ENCODE results near the gene ZBTB20.

Gene ZBTB20

GRCh38 chr3:115095236-115095635 lies 51.9 kb downstream of the ZBTB20 start:
- ATAC-seq = no peak
- TF ChIP-seq CSRNP3 (CRISPR knock-in tag; IDR thresholded peaks at IDR 0.05) = no peak
- no peak for TF ChIP-seq CREB5 (CRISPR knock-in tag; IDR thresholded peaks at IDR 0.05; ENCODE audit: low read depth)
- TF ChIP-seq ZNF70 (CRISPR knock-in tag; IDR thresholded peaks at IDR 0.05) = no peak
- no peak for TF ChIP-seq POU6F1 (CRISPR knock-in tag; IDR thresholded peaks at IDR 0.05; ENCODE audit: borderline replicate concordance, low read depth)
- no peak for TF ChIP-seq ZNF8 (CRISPR knock-in tag; IDR thresholded peaks at IDR 0.05)
- TF ChIP-seq GLIS3 (CRISPR knock-in tag; IDR thresholded peaks at IDR 0.05) = no peak
- no peak for TF ChIP-seq RARB (CRISPR knock-in tag; IDR thresholded peaks at IDR 0.05)
- no peak for TF ChIP-seq BACH2 (CRISPR knock-in tag; IDR thresholded peaks at IDR 0.05; ENCODE audit: borderline replicate concordance)
- no peak for TF ChIP-seq CSDC2 (CRISPR knock-in tag; IDR thresholded peaks at IDR 0.05)
- TF ChIP-seq TOX (CRISPR knock-in tag; IDR thresholded peaks at IDR 0.05; ENCODE audit: borderline replicate concordance) = no peak
- TF ChIP-seq ZC3H10 (CRISPR knock-in tag; IDR thresholded peaks at IDR 0.05) = no peak
- no peak for TF ChIP-seq ZFP3 (CRISPR knock-in tag; IDR thresholded peaks at IDR 0.05)
- TF ChIP-seq TSHZ2 (CRISPR knock-in tag; IDR thresholded peaks at IDR 0.05) = no peak

- ATAC-seq = peak; percentile 100
- TF ChIP-seq PPARA (CRISPR knock-in tag; IDR thresholded peaks at IDR 0.05; ENCODE audit: borderline replicate concordance) = no peak
Measured at GRCh38 chr3:115092220-115092791, 54.8 kb downstream of the ZBTB20 start.

DNA sequence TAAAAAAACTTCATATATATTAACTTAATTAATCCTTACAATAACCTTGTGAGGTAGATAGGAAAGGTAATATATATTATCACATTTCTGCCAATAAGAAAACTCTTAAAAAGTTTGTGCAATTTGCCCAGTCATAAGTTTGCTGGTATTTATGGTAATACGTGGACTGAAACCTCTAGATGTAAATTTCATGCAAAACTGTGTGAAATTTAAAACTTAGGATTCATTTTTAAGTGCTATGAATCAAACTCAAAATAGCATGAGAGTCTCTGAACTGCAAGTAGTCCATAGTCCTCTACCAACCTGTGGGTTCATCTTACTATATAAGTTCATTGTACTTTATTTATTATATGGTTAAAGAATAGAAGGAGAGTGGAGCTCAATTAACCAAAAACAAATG lies 56.4 kb downstream of the ZBTB20 start:
- no peak for ATAC-seq
- TF ChIP-seq ESRRG (CRISPR knock-in tag; IDR thresholded peaks at IDR 0.05) (no peak), ZFP3 (CRISPR knock-in tag; IDR thresholded peaks at IDR 0.05) (no peak), SNAI2 (CRISPR knock-in tag; IDR thresholded peaks at IDR 0.05) (no peak), ZFP30 (CRISPR knock-in tag; IDR thresholded peaks at IDR 0.05) (no peak), ZC3H10 (CRISPR knock-in tag; IDR thresholded peaks at IDR 0.05) (no peak)

GRCh38 chr3:115089481-115089880 lies 57.6 kb downstream of the ZBTB20 start:
- TF ChIP-seq ARNTL (CRISPR knock-in tag; IDR thresholded peaks at IDR 0.05; ENCODE audit: borderline replicate concordance, low read depth) (no peak), ZC3H10 (CRISPR knock-in tag; IDR thresholded peaks at IDR 0.05) (no peak), CSRNP3 (CRISPR knock-in tag; IDR thresholded peaks at IDR 0.05) (no peak), RARB (CRISPR knock-in tag; IDR thresholded peaks at IDR 0.05) (no peak), ZNF8 (CRISPR knock-in tag; IDR thresholded peaks at IDR 0.05) (no peak), ZFP30 (CRISPR knock-in tag; IDR thresholded peaks at IDR 0.05) (no peak), ISL1 (CRISPR knock-in tag; IDR thresholded peaks at IDR 0.05) (no peak)
- ATAC-seq = no peak

Data from SK-N-SH treated with all-trans-retinoic acid at 6 μM for 48 hours (cell line).